Vagina (tissue), 2 donors: ENCODE measurements around the gene IPP. TPM values are rescaled to one million over a fixed set of nuclear protein-coding genes. Genes with fewer than 3 reads are reported as not detected.

Experiments used
- DNase-seq, 2 donors: peaks; one replicate each; pipeline ENCODE4 v3.0.0-alpha.2; 2017; ENCODE audit errors: extremely low spot score in 2 of 2
- H3K27ac ChIP-seq: fragments of 200-600 bp; sonication (generic); one replicate; pipeline ENCODE4 v1.5.1; 2019
- H3K27me3 ChIP-seq: fragments of 200-600 bp; sonication (generic); one replicate; pipeline ENCODE4 v1.5.1; 2019
- H3K36me3 ChIP-seq, 2 donors: fragments of 200-600 bp; sonication (generic); one replicate each; pipeline ENCODE4 v1.5.1; 2017 to 2019
- H3K4me1 ChIP-seq: fragments of 200-600 bp; sonication (generic); one replicate; pipeline ENCODE4 v1.5.1; 2019
- H3K4me3 ChIP-seq, 2 donors: fragments of 200-600 bp; sonication (generic); 1 replicate in 1 of 2; 2 replicates in 1 of 2; pipeline ENCODE4 v1.5.1; 2016 to 2019
- H3K9me3 ChIP-seq: fragments of 200-600 bp; sonication (generic); one replicate; pipeline ENCODE4 v1.5.1; 2019
- POLR2A ChIP-seq, 2 donors: fragments of 450-650 bp; IDR thresholded peaks; one replicate each; pipeline ENCODE4 v1.6.1; 2017; ENCODE audit warnings: antibody characterized with exemption in 2 of 2, mild to moderate bottlenecking in 2 of 2, moderate library complexity in 2 of 2
- POLR2AphosphoS5 ChIP-seq, 2 donors: sonication (generic); formaldehyde crosslinking; IDR thresholded peaks; one replicate each; pipeline ENCODE4 v1.9.0; 2017; ENCODE audit warnings: antibody characterized with exemption in 2 of 2, mild to moderate bottlenecking in 2 of 2, low read depth in 1 of 2; ENCODE audit not compliant: insufficient read depth in 1 of 2
- intact Hi-C: fragments of 100-400 bp; cut with DNase I; formaldehyde crosslinking; loops from one replicate; pipeline ENCODE4 v1.15.1; 2023
- total RNA-seq: library from RNA; depleted of rRNA; stranded (reverse); fragments of >200 nt; gene quantifications from one replicate; pipeline ENCODE4 v1.2.3, GENCODE V29; 2016
- TF ChIP-seq, protein P1 (sequence below), 3 experiments: fragments of 450-650 bp in 2 of 3; fragments of 200-600 bp in 1 of 3; sonication (generic) in 1 of 3; IDR thresholded peaks; one replicate each; pipeline ENCODE4 v1.5.1; 2017 to 2019; ENCODE audit warnings: antibody characterized with exemption in 3 of 3, mild to moderate bottlenecking in 2 of 3, moderate library complexity in 2 of 3

The IPP gene
- total RNA-seq, 1 donor from 2014 or later = 5.6 TPM

DNA sequence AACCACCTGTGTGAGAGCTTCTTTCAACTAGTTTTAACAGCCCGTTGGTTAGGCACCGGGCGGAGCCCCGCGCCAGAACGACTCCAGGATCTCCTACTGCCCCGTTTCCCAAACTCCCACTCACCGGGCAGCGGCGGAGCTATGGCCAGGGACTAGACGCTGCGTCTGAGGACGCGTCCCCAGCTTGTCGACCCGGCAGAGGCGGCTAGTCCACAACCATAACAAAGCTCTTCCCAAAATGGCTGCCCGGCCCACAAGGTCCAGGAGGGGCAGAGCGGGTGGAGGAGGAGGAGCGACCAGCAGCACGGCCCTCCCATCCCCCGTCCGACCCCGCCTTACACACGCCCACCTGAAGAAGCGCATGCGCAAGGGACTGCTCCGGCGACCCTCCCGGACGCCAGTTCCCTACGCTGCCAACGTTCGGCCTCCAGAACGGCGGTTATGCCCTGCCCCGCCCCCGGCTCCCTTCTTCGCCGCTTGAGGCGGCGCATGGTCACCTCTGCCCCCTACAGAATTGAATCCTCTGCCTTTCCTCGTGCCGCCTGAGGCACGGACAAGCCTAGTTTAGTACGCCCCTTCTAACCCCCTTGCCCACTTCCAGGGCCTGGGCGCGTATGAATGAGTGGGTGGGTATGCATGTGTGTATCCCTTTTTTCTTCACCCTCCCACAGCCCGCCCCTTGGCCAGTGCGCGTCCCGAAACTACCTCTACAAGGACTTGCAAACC, 64.0 kb downstream of the IPP start, which contains the start of gene GPBP1L1:
Gene GPBP1L1, minus strand, starts transcription at position 246 of the 726 bp plus-strand sequence. CDS start 27,446 bp downstream, outside the sequence.
- peak within 1 kb of the TSS; percentile 99 for H3K27ac ChIP-seq
- no peaks in the 10 kb centered on the region for H3K36me3 ChIP-seq
- peaks cover 63% of the 10 kb centered on the region for H3K4me1 ChIP-seq
- TF ChIP-seq POLR2A (IDR thresholded peaks at IDR 0.05) (peak in 1 of 2 donors; percentile 75), POLR2AphosphoS5 (IDR thresholded peaks at IDR 0.05; ENCODE audit: insufficient read depth in 1 of 2, low read depth in 1 of 2) (peak; percentile 65 to 94)
- TF ChIP-seq, protein P1, sequence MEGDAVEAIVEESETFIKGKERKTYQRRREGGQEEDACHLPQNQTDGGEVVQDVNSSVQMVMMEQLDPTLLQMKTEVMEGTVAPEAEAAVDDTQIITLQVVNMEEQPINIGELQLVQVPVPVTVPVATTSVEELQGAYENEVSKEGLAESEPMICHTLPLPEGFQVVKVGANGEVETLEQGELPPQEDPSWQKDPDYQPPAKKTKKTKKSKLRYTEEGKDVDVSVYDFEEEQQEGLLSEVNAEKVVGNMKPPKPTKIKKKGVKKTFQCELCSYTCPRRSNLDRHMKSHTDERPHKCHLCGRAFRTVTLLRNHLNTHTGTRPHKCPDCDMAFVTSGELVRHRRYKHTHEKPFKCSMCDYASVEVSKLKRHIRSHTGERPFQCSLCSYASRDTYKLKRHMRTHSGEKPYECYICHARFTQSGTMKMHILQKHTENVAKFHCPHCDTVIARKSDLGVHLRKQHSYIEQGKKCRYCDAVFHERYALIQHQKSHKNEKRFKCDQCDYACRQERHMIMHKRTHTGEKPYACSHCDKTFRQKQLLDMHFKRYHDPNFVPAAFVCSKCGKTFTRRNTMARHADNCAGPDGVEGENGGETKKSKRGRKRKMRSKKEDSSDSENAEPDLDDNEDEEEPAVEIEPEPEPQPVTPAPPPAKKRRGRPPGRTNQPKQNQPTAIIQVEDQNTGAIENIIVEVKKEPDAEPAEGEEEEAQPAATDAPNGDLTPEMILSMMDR (IDR thresholded peaks at IDR 0.05) = no peak
- intact Hi-C loops = no loop called here
- no peaks in the 10 kb centered on the region for H3K27me3 ChIP-seq
- DNase-seq = peak; percentile 97 to 99
- peak within 1 kb of the TSS; percentile 88 to 97 for H3K4me3 ChIP-seq
- H3K9me3 ChIP-seq = no peaks in the 10 kb centered on the region

DNA sequence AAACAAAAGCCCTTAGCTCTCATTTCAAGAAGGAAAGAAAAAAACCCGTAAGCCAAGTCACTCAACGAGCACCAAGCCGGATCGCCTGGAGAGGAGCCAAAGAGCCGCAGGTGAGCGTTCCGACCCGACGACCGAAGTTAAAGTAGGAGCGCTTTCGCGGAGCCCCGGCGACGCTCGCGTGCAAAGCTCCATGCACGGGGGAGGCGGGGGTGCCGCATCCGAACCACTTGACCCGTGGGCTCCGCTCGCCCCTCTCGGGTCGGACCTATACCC, 64.5 kb downstream of the IPP start:
- intact Hi-C loops = no loop called here
- Histone ChIP-seq H3K4me3 (peak overlapping the region; percentile 88 to 97), H3K4me1 (peaks cover 68% of the 10 kb centered on the region), H3K36me3 (no peaks in the 10 kb centered on the region), H3K27me3 (no peaks in the 10 kb centered on the region), H3K9me3 (no peaks in the 10 kb centered on the region), H3K27ac (peak overlapping the region; percentile 99)
- TF ChIP-seq, protein P1 (IDR thresholded peaks at IDR 0.05) = no peak
- TF ChIP-seq POLR2AphosphoS5 (IDR thresholded peaks at IDR 0.05; ENCODE audit: insufficient read depth in 1 of 2, low read depth in 1 of 2) (no peak), POLR2A (IDR thresholded peaks at IDR 0.05) (no peak)
- DNase-seq = no peak

DNA sequence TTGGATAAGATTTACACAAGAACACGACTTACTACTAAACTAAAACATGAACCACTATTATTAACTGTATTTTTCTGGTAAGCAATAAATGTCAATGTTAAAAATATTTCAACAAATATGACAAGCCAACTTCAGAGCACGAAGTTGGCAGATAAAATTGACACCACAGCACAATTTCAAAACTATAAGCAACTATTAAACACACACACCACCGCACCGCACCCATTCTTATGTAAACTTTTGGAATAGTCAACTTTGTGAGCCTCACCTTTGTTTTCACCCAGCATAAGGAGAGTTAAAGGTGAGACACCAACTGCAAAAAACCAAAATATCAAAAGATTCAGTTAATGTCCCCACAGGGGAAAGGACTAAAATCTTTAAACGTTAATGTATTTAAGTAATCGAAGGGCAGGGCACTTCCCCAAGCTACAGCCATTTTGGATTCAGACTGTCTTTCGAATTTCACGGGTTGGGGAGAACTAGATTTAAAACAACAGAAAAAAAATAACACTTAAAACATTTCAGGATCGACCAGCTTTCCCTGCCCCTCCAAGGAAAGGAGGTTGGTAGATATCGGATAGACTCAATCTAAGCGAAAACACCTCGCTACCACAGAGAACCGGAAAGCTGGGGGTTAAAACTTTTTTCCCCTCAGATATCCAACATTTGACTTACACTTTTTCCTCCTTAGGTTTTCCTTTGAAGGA, 65.0 kb downstream of the IPP start:
- peak overlapping the region; percentile 99 for H3K27ac ChIP-seq
- TF ChIP-seq POLR2A (IDR thresholded peaks at IDR 0.05) (no peak), POLR2AphosphoS5 (IDR thresholded peaks at IDR 0.05; ENCODE audit: insufficient read depth in 1 of 2, low read depth in 1 of 2) (no peak)
- TF ChIP-seq, protein P1 (IDR thresholded peaks at IDR 0.05) = no peak
- peaks cover 73% of the 10 kb centered on the region for H3K4me1 ChIP-seq
- no peaks in the 10 kb centered on the region for H3K27me3 ChIP-seq
- H3K36me3 ChIP-seq = no peaks in the 10 kb centered on the region
- no peak for DNase-seq
- no peaks in the 10 kb centered on the region for H3K9me3 ChIP-seq
- peak overlapping the region; percentile 88 to 97 for H3K4me3 ChIP-seq
- intact Hi-C loops = no loop called here

DNA sequence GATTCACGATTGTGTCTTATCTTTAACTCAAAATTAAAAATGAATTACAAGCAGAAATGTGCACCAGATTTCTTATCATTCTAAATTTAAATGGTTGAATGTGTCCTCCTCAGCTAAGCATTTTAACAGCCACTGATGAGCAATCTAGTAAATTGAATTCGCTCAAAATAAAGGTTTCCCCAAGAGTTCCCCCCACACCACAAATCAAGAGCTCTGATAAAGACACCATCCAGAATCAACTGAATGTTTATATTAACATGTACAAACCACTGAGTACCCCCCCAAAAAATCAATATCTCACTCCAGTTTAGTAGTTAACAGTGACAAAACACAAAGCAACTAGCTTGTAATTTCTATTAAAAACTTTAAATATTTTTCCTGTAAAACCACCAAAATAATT, 66.1 kb downstream of the IPP start:
- H3K27me3 ChIP-seq = no peaks in the 10 kb centered on the region
- TF ChIP-seq POLR2AphosphoS5 (IDR thresholded peaks at IDR 0.05; ENCODE audit: insufficient read depth in 1 of 2, low read depth in 1 of 2) (no peak), POLR2A (IDR thresholded peaks at IDR 0.05) (no peak)
- TF ChIP-seq, protein P1 (IDR thresholded peaks at IDR 0.05) = no peak
- peak overlapping the region; percentile 88 to 97 for H3K4me3 ChIP-seq
- H3K36me3 ChIP-seq = no peaks in the 10 kb centered on the region
- no peaks in the 10 kb centered on the region for H3K9me3 ChIP-seq
- intact Hi-C loops = no loop called here
- peaks cover 73% of the 10 kb centered on the region for H3K4me1 ChIP-seq
- no peak overlapping the region for H3K27ac ChIP-seq
- no peak for DNase-seq

DNA sequence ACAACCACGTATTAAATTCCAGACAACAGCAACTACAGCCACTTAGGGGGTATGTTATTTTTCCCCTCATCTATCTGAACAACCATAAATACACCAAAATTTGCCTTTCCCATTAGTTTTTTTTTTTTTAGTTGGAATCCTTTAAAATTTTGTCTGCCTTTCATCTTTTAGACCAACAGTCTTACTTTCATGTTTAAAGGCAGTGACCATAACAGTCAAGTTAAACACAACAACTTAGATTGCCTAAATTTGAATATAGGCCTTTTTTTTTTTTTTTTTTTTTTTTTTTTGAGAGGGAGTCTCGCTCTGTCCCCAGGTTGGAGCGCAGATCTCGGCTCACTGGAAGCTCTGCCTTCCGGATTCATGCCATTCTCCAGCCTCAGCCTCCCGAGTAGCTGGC, 67.5 kb downstream of the IPP start:
- H3K27me3 ChIP-seq = no peaks in the 10 kb centered on the region
- no peak overlapping the region for H3K4me3 ChIP-seq
- H3K36me3 ChIP-seq = no peaks in the 10 kb centered on the region
- H3K27ac ChIP-seq = no peak overlapping the region
- peaks cover 75% of the 10 kb centered on the region for H3K4me1 ChIP-seq
- no peaks in the 10 kb centered on the region for H3K9me3 ChIP-seq
- no peak for TF ChIP-seq POLR2AphosphoS5 (IDR thresholded peaks at IDR 0.05; ENCODE audit: insufficient read depth in 1 of 2, low read depth in 1 of 2)
- no peak for TF ChIP-seq POLR2A (IDR thresholded peaks at IDR 0.05)
- TF ChIP-seq, protein P1 (IDR thresholded peaks at IDR 0.05) = no peak
- DNase-seq = no peak
- intact Hi-C loops = no loop called here
